Inflammatory macrophage treated with lipopolysaccharide for 1 hour (primary cell): ENCODE measurements around the gene ADAMTS14.

Source experiments
- DNase-seq, 2 donors: peaks; one replicate each; pipeline ENCODE4 v3.0.0-alpha.2; 2020 to 2022

Gene ADAMTS14

DNA sequence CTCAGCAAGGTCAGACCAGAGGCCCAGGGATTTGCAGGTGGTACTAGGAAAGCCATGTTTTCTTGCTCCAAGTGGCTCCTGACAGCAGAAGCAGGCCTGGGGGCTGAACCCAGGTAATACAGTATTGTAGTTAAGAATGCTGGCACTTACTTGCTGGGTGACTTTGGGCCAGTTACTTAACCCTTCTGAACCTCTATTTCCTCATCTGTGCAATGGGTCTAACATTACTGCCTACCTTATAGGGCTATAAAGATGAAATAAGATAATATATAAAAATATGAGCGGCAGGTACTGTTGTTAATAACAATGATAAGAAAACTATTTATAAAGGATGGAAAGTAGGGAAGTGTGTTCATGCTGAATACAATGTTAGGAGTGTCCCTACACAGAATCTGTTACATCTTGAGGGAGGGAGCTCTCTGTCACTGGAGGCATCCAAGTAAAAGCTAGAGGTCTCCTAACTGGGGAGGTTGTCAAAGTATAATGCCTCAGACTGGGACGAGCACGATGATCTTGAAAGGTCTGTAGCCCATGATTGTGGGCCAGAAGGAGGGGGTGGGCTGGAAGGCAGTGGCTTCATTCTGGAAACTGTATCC is 26.9 kb downstream of the ADAMTS14 start:
- no peak for DNase-seq

- no peak for DNase-seq
Observed at GRCh38 chr10:70699659-70700174, 27.4 kb downstream of the ADAMTS14 start.

DNA sequence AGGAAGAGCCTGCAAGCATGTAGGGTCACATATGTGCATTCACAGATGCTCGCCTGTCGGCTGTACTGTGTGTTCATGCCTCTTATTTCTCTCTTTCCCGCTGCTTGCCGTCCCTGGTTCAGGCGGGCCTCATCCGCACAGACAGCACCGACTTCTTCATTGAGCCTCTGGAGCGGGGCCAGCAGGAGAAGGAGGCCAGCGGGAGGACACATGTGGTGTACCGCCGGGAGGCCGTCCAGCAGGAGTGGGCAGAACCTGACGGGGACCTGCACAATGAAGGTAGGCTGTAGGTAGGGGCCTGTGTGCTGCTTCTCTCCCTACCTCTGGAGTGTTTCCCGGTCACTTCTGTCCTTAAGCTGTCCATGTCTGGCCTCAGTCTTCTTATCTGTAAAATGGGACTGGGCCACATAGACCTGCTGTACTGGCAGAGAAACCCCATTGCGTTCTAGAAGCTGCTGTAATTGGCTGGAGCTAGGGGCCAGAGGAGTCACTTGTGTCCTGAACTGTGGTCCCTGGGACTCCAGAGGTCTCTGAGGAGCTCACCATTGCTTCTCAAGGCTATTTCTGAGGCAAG is 30.0 kb downstream of the ADAMTS14 start:
- DNase-seq = no peak

- no peak for DNase-seq
Observed at GRCh38 chr10:70704211-70704610, 31.9 kb downstream of the ADAMTS14 start.

- DNase-seq = no peak
Observed at GRCh38 chr10:70705121-70705861, 33.0 kb downstream of the ADAMTS14 start.

DNA sequence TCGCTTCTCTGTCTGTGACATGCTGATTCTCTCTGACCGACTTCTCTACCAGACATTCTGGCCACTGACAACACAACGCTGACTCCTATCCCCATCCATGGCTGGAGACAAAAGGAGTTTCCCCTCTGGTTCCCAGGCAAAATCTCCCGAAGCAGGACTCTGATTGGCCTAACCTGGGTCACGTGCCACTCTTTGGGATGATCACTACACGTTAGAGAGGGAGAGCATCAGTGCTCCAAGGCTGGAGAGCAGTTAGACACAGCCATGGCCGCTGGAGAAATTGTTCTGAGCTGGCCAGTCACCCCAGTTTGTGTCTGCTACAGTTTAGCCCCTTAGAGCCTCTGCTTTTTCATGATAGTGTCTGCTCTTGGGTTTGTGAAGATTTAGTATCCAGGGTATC is 38.9 kb downstream of the ADAMTS14 start:
- no peak for DNase-seq

GRCh38 chr10:70711911-70712310 is 39.6 kb downstream of the ADAMTS14 start:
- no peak for DNase-seq

DNA sequence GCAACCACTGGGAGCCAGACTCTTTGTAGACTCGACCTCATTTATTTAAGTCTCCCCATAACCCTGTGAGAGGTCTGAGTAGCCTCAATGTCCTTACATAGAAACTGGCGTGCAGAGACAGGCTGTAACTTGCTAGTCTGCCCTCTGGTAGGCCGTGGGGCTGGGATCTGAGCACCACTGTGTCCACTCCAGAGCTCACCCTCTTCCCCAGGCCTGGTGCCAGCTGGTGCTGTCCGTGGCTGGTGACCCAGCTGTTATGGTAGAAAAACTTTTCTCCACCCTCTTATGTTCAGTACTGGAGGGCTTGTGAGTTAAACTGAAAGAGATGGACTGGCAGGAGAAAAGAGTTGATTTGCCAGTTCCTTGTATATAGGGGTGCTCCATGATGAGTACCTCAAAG is 41.9 kb downstream of the ADAMTS14 start:
- DNase-seq = no peak

DNA sequence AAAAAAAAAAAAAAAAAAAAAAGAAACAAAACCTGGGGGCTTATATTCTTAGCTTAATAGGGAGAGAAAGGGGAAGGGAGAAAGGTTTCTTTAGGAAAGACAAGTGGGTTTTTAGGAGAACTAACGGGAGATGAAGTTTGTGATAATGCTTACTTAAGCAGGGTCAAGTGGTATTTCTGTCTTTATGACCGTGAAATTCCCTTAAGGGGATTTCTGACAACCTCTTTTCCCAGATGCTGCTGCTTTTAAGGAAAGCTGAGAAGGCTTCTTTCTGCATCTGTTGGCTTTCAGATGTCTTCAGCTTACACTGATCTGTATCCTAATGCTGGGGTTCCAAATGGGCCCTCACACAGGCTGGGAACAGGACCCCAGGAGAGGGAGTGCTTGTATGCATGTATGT is 42.6 kb downstream of the ADAMTS14 start:
- peak in 1 of 2 donors; percentile 5 for DNase-seq

DNA sequence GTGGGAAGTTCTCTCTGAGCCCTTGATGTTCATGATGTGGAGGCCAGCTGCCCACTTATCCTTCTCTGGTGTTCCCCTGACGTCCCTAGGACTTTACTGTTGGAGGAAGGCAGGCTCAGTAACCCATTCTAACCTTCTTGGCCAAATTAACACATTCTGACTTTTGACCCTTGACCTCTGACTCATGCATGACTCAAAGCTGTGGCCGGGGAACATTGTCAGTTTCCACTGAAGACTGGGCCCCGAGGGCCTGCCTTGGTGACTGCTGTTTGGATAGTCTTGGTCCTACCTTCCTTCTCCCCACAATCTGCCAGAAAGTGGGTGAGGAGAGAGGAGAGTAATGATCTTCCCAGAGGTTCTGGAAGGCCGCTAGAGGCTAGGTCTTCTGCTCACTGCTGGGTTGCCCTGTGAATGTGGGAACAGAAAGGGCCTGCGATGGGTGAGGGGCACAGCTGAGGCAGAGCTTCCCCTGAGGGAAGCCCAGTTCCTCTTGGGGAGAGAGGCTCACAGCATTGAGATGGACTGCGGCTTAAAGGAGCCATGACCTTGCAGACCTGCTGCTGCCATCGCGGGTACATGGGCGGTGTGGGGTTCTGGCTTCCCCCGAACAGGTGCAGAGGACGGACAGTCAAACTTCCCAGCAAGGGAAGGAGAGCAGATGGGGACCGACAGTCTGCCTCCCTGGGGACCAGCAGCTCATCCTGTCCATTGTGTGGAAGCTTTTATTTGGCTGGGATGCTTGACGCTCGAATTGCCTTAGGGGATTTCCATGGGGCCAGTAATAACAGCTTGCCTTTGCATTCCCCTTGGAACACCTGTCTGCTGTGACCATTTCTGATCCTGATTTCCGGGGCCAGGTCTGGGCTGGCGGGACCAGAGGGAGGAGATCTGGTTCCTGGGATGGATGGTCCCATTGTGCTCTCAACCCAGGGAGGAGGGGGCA is 43.8 kb downstream of the ADAMTS14 start:
- peak; percentile 64 to 78 for DNase-seq

GRCh38 chr10:70722820-70723424 is 50.6 kb downstream of the ADAMTS14 start:
- DNase-seq = peak in 1 of 2 donors; percentile 15

DNA sequence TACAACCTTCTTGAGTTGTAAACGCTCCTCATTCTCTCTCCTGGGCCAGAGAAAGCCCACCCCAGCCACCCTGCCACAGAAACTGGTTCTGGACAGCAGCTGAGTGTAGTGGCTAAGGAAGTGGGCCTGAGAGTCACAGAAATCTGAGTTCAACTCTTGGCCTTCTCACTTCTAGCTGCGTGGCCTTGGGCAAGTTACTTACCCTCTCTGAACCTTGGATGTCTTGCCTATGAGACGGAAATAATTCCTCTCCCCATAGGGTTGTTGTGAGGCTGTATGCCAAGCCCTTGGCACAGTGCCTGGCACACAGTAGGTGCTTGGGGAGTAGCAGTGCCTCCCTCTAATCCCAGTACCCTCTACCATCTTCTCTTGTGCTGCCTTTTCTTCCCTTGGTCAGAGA is 51.5 kb downstream of the ADAMTS14 start:
- no peak for DNase-seq

DNA sequence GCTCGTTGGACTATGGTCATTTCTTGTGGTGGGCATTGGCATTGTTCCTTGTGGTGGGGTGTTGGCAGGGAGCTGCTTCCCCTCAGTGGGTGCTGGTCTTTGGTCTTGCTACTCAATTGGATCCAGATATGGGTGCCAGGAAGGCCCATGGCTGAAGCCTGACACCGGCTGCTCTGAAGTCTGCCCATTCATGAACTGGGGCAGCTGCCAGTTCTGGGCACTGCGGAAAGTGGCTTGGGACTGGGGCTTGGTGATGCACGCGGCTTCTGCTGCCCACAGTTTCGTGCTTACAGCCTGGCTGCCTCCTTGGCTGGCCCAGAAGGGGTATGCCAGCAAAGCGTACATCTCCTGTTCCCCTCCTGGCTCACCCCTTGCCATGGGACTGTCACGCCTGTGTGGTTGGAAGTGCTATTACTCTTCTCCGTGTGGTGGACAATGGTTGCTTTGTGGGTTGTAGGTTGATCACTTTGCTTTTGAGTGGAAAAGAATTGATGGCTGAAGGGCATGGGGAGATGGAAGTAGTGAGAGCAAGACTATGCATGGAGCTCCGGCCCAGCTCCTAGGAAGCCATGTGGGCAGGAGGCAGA is 54.7 kb downstream of the ADAMTS14 start:
- no peak for DNase-seq

DNA sequence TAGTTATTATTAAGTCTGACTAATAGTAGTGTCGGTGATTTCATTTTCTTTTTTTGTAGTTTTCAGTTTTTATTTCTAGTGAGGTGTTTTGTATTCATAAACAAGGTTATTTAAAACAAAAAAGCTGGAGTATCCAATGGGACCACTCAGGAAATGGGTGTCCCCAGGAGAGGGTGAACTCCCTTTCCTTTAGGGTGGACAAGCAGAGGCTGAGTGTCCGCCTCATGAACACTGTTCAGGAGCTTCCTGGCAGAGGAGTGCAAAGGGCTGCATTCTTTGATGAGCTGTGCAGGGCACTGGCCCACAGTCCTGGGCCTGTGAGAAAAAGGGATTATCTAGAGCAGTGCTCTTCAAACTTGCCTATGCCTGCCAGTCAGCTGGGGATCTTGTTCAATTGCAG is 56.0 kb downstream of the ADAMTS14 start:
- no peak for DNase-seq

- no peak for DNase-seq
Observed at GRCh38 chr10:70729763-70730357, 57.6 kb downstream of the ADAMTS14 start.

DNA sequence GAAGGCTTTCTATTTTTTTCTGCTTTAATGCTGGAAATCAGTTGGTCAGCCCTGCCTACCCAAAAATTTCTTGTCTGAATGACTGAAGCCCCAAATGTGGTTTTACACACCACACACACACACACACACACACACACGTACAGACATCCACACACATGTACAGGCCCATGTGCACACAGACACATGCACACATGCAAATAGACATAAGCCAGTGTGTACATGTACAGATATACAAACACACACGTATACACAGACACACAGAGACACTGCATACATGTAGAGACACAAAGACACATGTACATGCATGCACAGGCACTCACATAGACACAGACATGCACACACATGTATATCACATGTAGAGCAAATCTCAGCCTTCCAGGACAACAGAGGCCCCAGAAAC is 58.6 kb downstream of the ADAMTS14 start:
- no peak for DNase-seq

DNA sequence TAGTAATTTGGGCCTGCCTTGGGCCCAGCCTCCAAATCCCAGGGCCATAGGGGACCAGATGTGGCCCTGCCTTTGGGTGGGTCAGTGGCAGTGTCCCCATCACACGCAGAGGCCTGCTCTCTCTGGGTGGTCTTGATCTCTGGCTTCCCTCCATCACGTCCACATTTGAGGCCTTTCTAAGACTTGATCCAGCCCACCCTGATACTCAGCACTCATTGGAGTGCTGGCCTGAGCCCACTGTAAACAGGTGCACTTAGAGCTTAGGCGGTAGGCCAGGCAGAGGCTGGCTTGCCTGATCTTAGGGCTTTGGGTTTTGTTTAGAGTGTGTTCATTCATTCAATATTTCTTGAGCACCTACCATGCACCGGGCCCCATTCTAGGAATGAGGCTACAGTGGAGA is 60.3 kb downstream of the ADAMTS14 start:
- no peak for DNase-seq

DNA sequence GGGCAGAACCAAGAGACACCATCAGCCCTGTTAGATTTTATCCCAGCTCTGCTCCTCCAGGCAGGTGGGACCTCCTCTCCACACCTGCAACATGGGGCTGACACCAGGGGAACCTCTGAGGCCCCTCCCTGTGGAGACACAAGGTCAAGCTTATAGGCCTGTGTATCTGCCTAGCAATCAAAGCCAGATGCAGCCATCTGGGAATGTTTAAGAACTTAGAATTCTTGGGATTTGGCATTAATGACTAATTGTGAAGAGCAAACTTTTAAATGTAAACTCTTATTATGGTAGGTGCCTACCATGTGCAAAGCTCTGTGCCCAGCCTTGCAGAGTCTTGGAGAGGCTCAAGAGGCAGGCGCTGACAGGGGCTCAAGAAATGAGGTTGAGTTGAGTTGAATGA is 60.7 kb downstream of the ADAMTS14 start:
- DNase-seq = no peak

- no peak for DNase-seq
Observed at GRCh38 chr10:70735161-70735560, 62.9 kb downstream of the ADAMTS14 start.

- no peak for DNase-seq
Observed at GRCh38 chr10:70736525-70736924, 64.2 kb downstream of the ADAMTS14 start.

DNA sequence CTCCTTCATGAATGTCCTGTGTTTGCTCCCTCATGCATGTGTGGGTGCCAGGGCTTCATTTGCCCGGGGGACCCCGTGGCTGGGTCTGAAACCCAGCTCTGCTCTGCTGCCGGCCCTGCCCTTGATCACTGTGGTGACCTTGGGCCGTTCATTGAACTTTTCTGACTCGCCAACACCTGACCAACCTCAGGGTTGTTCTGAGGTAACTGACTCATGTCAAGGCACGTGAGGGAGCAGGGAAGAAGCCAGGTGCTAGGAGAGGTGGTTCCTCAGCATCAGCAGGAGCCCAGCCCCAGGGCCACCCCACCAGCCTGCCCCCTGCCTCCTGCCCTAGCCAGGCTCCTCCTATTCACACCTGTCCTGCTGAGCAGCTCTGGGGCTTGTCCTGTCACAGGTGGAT is 64.9 kb downstream of the ADAMTS14 start:
- DNase-seq = no peak
